ENCODE results near the gene CAST.

DNA sequence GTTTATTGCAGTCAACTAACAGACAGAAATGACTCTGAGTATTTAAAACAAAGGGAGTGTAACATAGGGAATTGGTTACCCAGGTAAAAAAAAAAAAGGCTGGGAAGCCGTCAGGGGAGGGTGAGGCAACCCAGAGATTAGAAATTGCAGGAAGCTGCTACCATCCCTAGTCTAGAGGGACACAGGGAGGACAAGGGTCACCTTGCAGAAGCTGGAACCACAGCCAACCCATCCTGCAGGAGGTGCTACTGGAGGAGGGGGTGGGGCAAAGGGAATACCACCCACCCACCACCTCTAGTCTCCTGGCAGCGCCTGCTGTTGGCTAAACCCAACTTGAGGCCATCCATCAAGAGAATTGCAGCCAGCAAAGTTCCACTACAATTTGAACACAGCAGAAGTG lies 6.5 kb downstream of the CAST start:
- no peak for TF ChIP-seq POLR2A (IDR thresholded peaks at IDR 0.05)
- TF ChIP-seq, protein P1, sequence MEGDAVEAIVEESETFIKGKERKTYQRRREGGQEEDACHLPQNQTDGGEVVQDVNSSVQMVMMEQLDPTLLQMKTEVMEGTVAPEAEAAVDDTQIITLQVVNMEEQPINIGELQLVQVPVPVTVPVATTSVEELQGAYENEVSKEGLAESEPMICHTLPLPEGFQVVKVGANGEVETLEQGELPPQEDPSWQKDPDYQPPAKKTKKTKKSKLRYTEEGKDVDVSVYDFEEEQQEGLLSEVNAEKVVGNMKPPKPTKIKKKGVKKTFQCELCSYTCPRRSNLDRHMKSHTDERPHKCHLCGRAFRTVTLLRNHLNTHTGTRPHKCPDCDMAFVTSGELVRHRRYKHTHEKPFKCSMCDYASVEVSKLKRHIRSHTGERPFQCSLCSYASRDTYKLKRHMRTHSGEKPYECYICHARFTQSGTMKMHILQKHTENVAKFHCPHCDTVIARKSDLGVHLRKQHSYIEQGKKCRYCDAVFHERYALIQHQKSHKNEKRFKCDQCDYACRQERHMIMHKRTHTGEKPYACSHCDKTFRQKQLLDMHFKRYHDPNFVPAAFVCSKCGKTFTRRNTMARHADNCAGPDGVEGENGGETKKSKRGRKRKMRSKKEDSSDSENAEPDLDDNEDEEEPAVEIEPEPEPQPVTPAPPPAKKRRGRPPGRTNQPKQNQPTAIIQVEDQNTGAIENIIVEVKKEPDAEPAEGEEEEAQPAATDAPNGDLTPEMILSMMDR (IDR thresholded peaks at IDR 0.05), result no peak

All from lower leg skin (tissue), 3 donors.